Stimulated activated CD4-positive, alpha-beta T cell treated with anti-CD3 and anti-CD28 coated beads, TNF-alpha, amount 100 ng/mL, for 1 hour (primary cell): ENCODE results near the gene CLASP1.

Experiments used
- DNase-seq, 3 donors: peaks; one replicate each; pipeline ENCODE4 v3.0.0-alpha.2; 2020; ENCODE audit warnings: low read depth in 3 of 3, low spot score in 1 of 3

The CLASP1 gene

GRCh38 chr2:121550669-121551068, 98.6 kb downstream of the CLASP1 start:
- no peak for DNase-seq

- no peak for DNase-seq
These were observed 101.6 kb downstream of the CLASP1 start for GRCh38 chr2:121547646-121548045.

- no peak for DNase-seq
These were observed 103.3 kb downstream of the CLASP1 start for GRCh38 chr2:121545913-121546312.

GRCh38 chr2:121545257-121545656, 104.0 kb downstream of the CLASP1 start:
- no peak for DNase-seq

- DNase-seq, result no peak
These were observed 107.8 kb downstream of the CLASP1 start for GRCh38 chr2:121541495-121541894.

- DNase-seq, result no peak
These were observed 109.4 kb downstream of the CLASP1 start for GRCh38 chr2:121539750-121540469.

DNA sequence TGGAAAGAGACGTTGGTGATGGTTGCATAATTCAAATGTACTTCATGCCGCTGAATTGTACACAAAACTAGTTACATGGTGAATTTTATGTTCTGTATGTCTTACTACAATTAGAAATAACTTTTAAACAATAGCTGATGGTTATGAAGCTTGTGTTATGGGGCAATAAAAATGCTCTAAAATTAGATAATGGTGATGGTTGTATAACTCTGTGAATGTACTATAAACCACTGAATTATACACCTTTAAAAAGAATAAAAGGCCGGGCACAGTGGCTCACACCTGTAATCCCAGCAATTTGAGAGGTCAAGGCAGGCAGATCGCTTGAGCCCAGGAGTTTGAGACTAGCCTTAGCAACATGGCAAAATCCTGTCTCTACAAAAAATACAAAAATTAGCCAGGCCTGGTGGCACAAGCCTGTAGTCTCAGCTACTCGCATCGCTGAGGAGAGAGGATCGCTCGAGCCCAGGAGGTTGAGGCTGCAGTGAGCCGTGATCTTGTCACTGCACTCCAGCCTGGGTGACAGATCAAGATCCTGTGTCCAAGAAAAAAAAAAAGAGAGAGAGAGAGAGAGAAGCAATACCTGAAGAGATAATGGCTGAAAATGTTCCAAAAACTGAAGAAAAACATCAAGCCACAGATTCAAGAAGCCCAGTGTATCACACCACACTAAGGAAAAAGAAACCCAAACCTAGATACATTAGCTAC, 112.3 kb downstream of the CLASP1 start:
- no peak for DNase-seq

DNA sequence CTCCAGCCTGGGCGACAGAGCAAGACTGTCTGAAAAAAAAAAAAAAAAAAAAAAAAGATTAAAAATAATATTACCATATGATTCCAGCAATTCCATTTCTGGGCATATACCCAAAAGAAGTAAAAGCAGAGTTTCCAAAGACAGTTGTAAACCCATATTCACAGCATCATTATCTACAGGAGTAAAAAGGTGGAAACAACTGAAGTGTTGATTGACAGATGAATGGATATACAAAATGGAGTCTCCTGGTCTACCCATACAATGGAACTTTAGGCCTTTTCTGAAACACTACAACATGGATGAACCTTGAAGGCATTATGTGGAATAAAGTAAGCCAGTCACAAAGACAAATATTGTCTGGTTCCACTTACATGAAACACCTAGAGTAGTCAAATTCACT, 112.9 kb downstream of the CLASP1 start:
- no peak for DNase-seq

- DNase-seq, result no peak
These were observed 115.3 kb downstream of the CLASP1 start for GRCh38 chr2:121534007-121534406.

GRCh38 chr2:121532894-121533293, 116.4 kb downstream of the CLASP1 start:
- no peak for DNase-seq

DNA sequence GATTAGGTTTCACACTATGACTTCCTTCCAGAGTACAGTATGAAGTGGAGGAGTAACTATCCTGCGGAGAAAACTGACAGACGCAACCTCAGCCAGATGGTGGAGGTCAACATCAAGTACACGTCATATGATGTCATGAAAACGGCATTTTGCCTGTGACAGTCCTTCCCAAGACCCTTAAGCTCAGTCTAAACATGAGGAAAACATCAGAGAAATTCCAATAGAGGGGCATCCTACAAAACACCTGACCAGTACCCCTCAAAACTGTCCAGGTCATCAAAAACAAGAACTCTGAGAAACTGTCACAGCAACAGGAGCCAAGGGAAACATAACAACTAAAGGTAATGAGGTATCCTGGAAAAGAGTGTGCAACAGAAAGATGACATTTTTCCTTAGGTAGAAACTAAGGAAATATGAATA, 116.9 kb downstream of the CLASP1 start:
- no peak for DNase-seq

DNA sequence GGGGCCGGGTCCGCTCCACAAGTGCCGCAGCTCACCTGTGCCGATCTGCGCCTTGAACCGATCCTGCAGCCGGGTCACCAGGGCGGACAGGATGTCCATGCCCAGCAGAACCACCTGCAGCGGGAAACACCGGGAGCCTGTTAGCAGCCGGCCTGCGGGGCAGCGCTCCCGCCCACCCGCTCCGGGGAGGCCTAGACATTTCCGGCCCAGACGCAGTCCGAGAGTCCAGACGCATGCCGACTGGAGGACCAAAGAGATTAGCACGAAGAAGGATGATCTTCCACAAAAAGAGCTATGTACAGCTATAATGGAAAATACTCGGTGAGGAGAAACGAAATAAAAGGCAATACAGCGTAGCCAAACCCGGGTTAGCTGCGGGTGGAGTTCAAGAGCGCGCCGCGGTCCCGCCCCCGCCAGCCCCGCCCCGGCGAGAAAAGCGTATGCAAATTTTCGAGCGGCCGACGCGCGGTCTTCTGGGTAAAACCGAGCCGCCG, 119.0 kb downstream of the CLASP1 start:
- peak; percentile 55 to 80 (median 69) for DNase-seq

DNA sequence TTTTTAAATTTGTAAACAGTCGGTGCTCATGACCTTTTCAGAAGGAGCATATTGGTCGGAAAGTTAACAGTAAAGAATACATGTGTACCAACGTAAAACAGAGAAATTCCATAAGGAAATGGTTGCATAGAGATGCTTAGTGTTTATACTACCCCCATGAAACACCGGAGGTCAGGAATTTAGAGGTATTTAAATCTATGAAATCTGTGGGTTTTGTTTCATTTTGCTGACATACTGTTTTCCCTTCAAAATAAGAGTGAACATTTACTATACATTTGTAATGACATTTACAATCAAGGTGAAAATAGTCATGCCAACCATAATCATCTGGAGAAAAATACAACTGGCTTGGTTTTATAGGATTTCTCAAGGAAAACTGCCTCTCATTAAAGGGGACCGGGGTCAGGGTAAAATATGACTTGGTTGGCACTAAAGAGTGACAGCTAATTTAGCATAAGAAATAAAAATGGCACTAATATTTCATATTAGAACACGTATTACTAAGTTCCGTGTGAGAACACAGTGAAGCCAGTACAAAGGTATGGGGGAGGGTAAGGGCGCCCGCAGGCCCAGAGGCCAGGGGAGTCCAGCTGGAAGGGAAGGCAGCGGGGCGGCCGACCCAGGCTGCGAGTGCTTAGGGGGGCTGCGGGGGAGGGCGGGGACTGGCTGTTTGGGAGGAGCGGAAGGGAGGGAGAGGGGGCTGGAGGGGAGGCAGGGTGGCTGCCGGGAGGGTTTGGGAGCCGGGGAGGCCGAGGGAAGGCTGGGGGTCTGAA, 119.6 kb downstream of the CLASP1 start:
- no peak for DNase-seq

DNA sequence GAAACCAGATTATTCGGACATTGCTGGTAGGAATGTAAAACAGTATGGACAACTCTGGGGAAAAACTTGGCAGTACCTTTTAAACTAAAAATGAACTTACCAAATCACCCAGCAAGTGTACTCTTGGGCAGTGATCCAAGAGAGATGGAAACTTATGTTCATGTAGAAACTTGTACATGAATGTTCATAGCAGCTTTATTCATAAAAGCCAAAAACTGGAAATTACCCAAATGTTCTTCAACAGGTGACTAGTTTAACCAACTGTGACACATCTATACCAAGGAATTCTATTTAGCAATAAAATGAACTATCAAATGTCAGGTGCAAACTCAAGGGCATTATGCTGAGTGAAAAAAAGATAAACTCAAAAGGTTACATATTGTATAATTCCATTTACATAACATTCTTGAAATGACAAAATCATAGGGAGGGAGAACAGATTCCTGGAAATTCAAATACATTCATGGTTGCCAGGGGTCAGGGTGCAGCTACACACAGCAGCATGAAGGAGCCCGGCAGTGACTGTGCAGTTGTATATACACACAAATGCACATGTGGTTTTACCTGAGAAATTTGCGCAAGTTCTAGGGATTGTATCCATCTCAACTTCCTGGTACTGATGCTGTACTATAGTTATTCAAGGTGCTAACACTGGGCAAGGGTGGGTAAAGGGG, 122.1 kb downstream of the CLASP1 start:
- DNase-seq, result no peak

DNA sequence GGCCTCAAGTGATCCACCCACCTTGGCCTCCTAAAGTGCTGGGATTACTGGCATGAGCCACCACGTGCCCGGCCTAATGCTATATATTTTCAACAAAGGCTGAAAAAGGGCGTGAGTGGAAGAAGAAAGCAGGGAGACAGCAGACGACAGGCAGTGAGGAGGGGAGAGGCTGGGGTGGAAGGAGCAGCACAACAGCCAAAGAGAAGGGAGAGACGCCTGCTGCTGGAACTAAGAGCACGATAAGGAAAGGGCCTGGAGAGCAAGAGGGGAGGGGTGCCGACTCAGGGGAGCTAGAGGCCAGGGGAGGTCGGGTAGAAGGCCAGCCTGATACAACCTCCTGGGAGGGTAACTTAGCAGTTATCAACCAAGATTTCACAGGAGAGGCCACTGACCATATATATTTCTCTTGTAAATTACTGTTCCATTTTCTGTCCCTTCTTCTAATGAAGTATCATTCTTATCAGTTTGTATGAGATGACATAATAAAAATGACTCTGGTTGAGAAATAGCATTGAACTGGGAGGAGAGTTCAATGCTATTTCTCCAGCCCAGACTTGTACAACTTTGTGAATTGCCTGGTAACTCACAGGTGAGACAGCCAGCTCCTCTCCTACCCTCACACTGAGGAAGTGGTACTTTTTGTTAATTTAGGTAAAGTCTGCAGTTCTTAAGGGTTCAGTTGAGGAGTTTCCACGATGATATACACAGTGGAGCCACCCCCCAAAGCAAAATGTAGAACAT, 124.4 kb downstream of the CLASP1 start:
- no peak for DNase-seq

- no peak for DNase-seq
These were observed 127.9 kb downstream of the CLASP1 start for GRCh38 chr2:121521359-121521758.

DNA sequence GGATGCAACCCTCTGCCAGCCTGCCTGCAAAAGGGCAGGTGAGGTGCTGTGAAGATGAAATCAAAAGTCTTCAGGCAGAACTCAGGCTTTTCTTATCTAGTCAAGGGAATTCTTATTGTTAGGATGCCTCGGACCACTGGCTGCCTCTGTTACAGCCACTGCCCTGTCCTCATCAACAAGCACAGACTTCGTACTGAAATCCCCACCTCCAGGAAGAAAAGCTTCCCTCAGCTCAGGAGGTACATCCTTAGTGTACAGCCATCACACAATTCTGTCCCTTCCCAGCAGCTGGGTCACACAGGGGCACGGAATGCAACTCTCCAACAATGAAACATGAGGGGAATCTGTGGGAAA, 128.6 kb downstream of the CLASP1 start:
- no peak for DNase-seq

DNA sequence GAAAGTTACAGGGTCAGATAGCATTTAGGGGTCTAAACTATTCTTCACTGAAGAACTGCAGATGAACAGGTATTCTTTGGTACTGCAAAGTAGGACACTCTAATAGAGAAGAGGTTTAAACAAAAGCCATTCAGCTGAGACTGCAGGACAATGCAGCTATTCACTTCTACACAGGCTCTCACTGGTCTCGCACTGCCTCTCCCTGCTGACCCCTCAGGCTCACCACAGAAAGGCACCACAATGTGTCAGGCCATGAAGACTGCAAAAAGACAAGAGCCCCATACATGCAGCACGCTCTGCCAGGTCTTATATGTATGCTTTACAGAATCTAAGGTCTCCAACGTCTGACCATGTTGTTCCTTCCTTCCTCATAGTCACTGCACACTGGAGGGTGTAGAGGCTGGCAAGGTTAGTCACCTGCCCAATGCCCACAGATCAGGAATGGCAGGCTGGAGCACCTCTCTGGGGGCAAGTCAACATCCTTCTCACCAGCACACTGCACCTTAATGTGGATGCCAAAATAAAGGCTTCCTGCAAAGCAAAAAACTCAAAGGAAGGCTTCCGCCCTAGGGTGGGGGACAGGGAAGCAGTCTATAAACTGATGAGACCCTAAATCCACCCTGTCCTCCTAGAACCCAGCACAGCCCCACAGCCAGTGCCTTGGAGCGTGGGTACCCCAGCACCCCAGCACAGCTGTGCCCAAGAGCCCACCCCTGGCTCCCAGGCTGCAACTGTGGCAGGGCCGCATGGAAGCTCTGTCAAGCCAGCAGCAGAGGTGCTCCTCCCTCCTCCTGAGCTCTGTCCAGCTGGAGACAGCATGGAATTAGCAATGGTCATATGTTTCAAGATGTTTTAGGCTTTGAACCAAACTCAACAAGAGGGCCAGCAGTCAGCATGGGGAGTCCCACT, 129.3 kb downstream of the CLASP1 start:
- no peak for DNase-seq

DNA sequence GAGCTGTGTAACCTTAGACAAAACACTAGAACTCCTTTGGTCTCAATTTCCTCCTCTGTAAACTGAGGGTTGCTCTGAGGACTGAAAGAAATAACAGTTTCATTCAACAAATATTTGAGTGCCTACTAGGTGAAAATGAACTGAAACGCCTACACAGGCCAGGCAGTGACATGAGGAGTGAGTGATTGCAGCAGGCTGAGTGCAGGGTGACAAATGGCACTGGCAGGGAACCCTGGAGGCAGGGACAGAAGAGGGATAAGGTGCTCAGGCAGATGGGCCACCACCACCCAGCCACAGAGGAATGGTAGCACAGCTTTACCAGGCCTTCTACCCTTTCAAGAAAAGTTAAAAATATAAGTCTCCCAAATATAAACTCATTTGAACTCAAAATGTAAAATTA, 130.1 kb downstream of the CLASP1 start:
- DNase-seq, result no peak
